HepG2 (cell line): Measurements from ENCODE around the gene ARID1A. TPM values are rescaled to one million over a fixed set of nuclear protein-coding genes. Genes with fewer than 3 reads are reported as not detected.

Experiments used
- ARID2 ChIP-seq: sonication (generic); formaldehyde crosslinking; IDR thresholded peaks from 2 replicates; pipeline ENCODE4 v1.8.1; 2022; ENCODE audit warnings: mild to moderate bottlenecking, missing genetic modification reagents, borderline replicate concordance
- GPBP1L1 ChIP-seq: sonication (generic); formaldehyde crosslinking; IDR thresholded peaks from 2 replicates; pipeline ENCODE4 v1.5.0; 2020; ENCODE audit warnings: mild to moderate bottlenecking, missing genetic modification reagents
- GTF2F1 ChIP-seq: fragments of 150-350 bp; IDR thresholded peaks from 2 replicates; pipeline ENCODE4 v1.6.1; 2014; ENCODE audit warnings: low read length
- GZF1 ChIP-seq: sonication (generic); formaldehyde crosslinking; IDR thresholded peaks from 2 replicates; pipeline ENCODE4 v1.5.1; 2020; ENCODE audit warnings: mild to moderate bottlenecking, missing genetic modification reagents
- HMGXB3 ChIP-seq: sonication (generic); formaldehyde crosslinking; IDR thresholded peaks from 2 replicates; pipeline ENCODE4 v1.4.0; 2020; ENCODE audit warnings: missing genetic modification reagents, borderline replicate concordance
- HNRNPLL ChIP-seq: fragments of 200-400 bp; formaldehyde crosslinking; IDR thresholded peaks from 2 replicates; pipeline ENCODE4 v1.6.1; 2017; ENCODE audit warnings: mild to moderate bottlenecking, low read depth, low read length; ENCODE audit not compliant: poor library complexity, severe bottlenecking
- KLF12 ChIP-seq: sonication (generic); formaldehyde crosslinking; IDR thresholded peaks from 2 replicates; pipeline ENCODE4 v1.4.0; 2020; ENCODE audit warnings: missing genetic modification reagents, borderline replicate concordance
- KLF15 ChIP-seq: sonication (generic); formaldehyde crosslinking; IDR thresholded peaks from 2 replicates; pipeline ENCODE4 v1.8.1; 2023; ENCODE audit warnings: borderline replicate concordance, mild to moderate bottlenecking, inconsistent platforms, missing genetic modification reagents, mixed read lengths
- KLF9 ChIP-seq: IDR thresholded peaks from 2 replicates; pipeline ENCODE4 v1.6.1; 2016; ENCODE audit warnings: low read depth
- MTA1 ChIP-seq: sonication (generic); formaldehyde crosslinking; IDR thresholded peaks from 2 replicates; pipeline ENCODE4 v1.4.0; 2020; ENCODE audit warnings: missing genetic modification reagents, mild to moderate bottlenecking, borderline replicate concordance
- MTA3 ChIP-seq: sonication (generic); formaldehyde crosslinking; IDR thresholded peaks from 2 replicates; pipeline ENCODE4 v1.4.0; 2020; ENCODE audit warnings: missing genetic modification reagents
- NCOA2 ChIP-seq: sonication (generic); formaldehyde crosslinking; IDR thresholded peaks from 2 replicates; pipeline ENCODE4 v1.8.0; 2022; ENCODE audit warnings: inconsistent platforms
- NFRKB ChIP-seq: fragments of 450-650 bp; IDR thresholded peaks from 2 replicates; pipeline ENCODE4 v1.6.1; 2017
- ONECUT2 ChIP-seq: sonication (generic); formaldehyde crosslinking; IDR thresholded peaks from 2 replicates; pipeline ENCODE4 v1.4.0; 2020; ENCODE audit warnings: missing genetic modification reagents
- PHF20 ChIP-seq: sonication (generic); formaldehyde crosslinking; IDR thresholded peaks from 2 replicates; pipeline ENCODE4 v1.5.0; 2020; ENCODE audit warnings: mild to moderate bottlenecking, missing genetic modification reagents
- PITX1 ChIP-seq: sonication (generic); formaldehyde crosslinking; IDR thresholded peaks from 2 replicates; pipeline ENCODE4 v1.5.1; 2020; ENCODE audit warnings: mild to moderate bottlenecking, missing genetic modification reagents
- PREB ChIP-seq: sonication (generic); formaldehyde crosslinking; IDR thresholded peaks from 2 replicates; pipeline ENCODE4 v1.4.0; 2020; ENCODE audit warnings: missing genetic modification reagents
- SNAI1 ChIP-seq: sonication (generic); formaldehyde crosslinking; IDR thresholded peaks from 2 replicates; pipeline ENCODE4 v1.5.0; 2020; ENCODE audit warnings: mild to moderate bottlenecking, missing genetic modification reagents, borderline replicate concordance
- ZBTB3 ChIP-seq: sonication (generic); formaldehyde crosslinking; IDR thresholded peaks from 2 replicates; pipeline ENCODE4 v1.4.0; 2020; ENCODE audit warnings: low read depth, mild to moderate bottlenecking, moderate library complexity, missing genetic modification reagents, borderline replicate concordance
- ZNF235 ChIP-seq: sonication (generic); formaldehyde crosslinking; IDR thresholded peaks from 2 replicates; pipeline ENCODE4 v1.8.1; 2023; ENCODE audit warnings: mild to moderate bottlenecking, missing genetic modification reagents, borderline replicate concordance
- ZNF510 ChIP-seq: sonication (generic); formaldehyde crosslinking; IDR thresholded peaks from 2 replicates; pipeline ENCODE4 v1.4.0; 2020; ENCODE audit warnings: low read depth, mild to moderate bottlenecking, missing genetic modification reagents
- ZNF547 ChIP-seq: sonication (generic); formaldehyde crosslinking; IDR thresholded peaks from 2 replicates; pipeline ENCODE4 v1.5.1; 2020; ENCODE audit warnings: mild to moderate bottlenecking, missing genetic modification reagents
- ZNF569 ChIP-seq: sonication (generic); formaldehyde crosslinking; IDR thresholded peaks from 2 replicates; pipeline ENCODE4 v1.5.0; 2020; ENCODE audit warnings: mild to moderate bottlenecking, missing genetic modification reagents, moderate library complexity, borderline replicate concordance
- ZNF607 ChIP-seq: sonication (generic); formaldehyde crosslinking; IDR thresholded peaks from 2 replicates; pipeline ENCODE4 v1.5.1; 2020; ENCODE audit warnings: missing genetic modification reagents, mild to moderate bottlenecking, borderline replicate concordance
- ZNF678 ChIP-seq: sonication (generic); formaldehyde crosslinking; IDR thresholded peaks from 2 replicates; pipeline ENCODE4 v1.4.0; 2020; ENCODE audit warnings: mild to moderate bottlenecking, missing genetic modification reagents
- ZNF788 ChIP-seq: sonication (generic); formaldehyde crosslinking; IDR thresholded peaks from 2 replicates; pipeline ENCODE4 v1.5.0; 2020; ENCODE audit warnings: mild to moderate bottlenecking, missing genetic modification reagents, borderline replicate concordance
- polyA plus RNA-seq, 8 experiments: library from polyadenylated mRNA; depleted of rRNA in 3 of 8; stranded (reverse) in 7 of 8; unstranded in 1 of 8; fragments of >200 nt; fragmentation: Illumina TruSeq in 4 of 8; extraction: Trizol in 4 of 8; gene quantifications; 2 replicates each; pipeline versions ENCODE4 v1.2.1 to v1.2.3, GENCODE V29; 2011 to 2016; ENCODE audit warnings: low read depth in 4 of 8, missing spikeins in 1 of 8, mixed read lengths in 1 of 8; ENCODE audit not compliant: insufficient read depth in 1 of 8
- total RNA-seq, 5 experiments: library from RNA; depleted of rRNA; stranded (reverse); fragments of >200 nt; fragmentation: Illumina TruSeq; extraction: Trizol; gene quantifications; 2 replicates each; pipeline ENCODE4 v1.2.3, GENCODE V29; 2016; ENCODE audit warnings: low read depth in 1 of 5

ARID1A gene
- total and polyA plus RNA-seq, 2 of the 13 experiments (the other 11 are each of a cell fraction or from before 2014, with no cell fraction given) = 11.9 to 15.9 TPM

- TF ChIP-seq KLF12 (no peak), KLF9 (no peak), ZNF547 (CRISPR knock-in tag) (no peak), ZNF569 (no peak), GZF1 (no peak), ZNF788 (CRISPR knock-in tag) (no peak), ZNF235 (no peak), ZNF510 (CRISPR knock-in tag) (no peak), MTA1 (CRISPR knock-in tag) (no peak), MTA3 (CRISPR knock-in tag) (no peak), ZBTB3 (no peak), SNAI1 (CRISPR knock-in tag) (no peak), NFRKB (no peak), PITX1 (CRISPR knock-in tag) (no peak), KLF15 (CRISPR knock-in tag) (no peak), ZNF678 (no peak), ZNF607 (no peak), GTF2F1 (no peak), NCOA2 (CRISPR knock-in tag) (0 out of 2 replicates have a peak, but pooled peaks have one; percentile 48), GPBP1L1 (CRISPR knock-in tag) (no peak), HMGXB3 (CRISPR knock-in tag) (0 out of 2 replicates have a peak, but pooled peaks have one; percentile 71), PREB (CRISPR knock-in tag) (no peak), HNRNPLL (no peak), ARID2 (no peak), ONECUT2 (CRISPR knock-in tag) (no peak), PHF20 (CRISPR knock-in tag) (no peak)
These were observed 76.0 kb downstream of the ARID1A start (continued) for GRCh38 chr1:26771643-26772321.
